Amniotic stem cell (primary cell): ENCODE results near the gene GPATCH2L.
A peak's percentile ranks its signal among the peaks of the same experiment; 100 is the strongest.

Experiments used
- DNase-seq: peaks from one replicate; lab custom pipeline; 2025; lab: John Stamatoyannopoulos, UW

GPATCH2L gene

DNA sequence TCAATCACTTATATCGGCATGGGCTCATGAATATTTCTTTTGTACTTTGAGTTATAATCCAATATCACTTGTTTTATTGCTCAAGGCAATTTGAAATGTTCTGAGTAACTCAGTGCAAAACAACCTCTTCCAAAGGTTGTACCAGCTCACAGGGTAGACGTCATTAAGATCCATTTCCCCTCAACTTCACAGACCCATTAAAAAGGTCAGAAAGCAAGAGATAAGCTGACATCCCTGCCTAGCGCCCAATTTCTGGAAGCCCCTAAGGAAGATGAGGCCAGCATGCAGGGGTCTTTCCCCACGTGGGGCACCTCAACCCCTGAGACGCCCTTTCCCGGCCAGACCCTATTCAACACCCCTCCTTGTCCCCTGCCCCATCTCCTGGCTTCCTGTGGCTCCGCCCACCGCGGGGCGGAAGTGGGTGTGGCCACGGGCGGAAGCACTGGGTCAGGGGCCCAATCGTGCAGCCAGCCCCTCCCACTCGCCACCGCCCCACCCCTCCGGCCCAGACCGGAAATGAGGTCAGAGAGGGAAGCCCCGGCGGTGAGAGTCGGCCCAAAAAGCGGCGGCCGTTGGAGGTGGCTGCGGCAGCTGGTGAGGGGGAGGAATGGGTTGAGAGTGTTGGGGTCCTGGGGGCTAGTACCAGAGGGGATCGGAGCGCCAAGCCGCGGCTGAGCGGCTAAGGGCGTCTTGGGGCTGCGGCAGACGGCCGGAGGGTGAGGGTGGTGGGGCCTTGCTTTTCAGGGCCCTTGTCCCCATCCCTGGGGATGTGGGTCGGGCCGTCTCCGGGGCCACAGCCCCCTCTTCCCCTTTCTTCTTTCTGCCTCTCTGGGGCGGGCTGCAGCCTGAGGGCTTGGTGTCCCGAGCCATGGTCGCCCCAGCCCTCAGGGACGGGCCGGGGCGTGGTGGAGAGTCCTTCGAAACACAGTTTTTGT lies at the start of gene GPATCH2L:
GPATCH2L (plus strand) TSS at position 525 of the 935 bp plus-strand sequence. CDS start 2,442 bp downstream, outside the sequence.
- peak; percentile 54 for DNase-seq

DNA sequence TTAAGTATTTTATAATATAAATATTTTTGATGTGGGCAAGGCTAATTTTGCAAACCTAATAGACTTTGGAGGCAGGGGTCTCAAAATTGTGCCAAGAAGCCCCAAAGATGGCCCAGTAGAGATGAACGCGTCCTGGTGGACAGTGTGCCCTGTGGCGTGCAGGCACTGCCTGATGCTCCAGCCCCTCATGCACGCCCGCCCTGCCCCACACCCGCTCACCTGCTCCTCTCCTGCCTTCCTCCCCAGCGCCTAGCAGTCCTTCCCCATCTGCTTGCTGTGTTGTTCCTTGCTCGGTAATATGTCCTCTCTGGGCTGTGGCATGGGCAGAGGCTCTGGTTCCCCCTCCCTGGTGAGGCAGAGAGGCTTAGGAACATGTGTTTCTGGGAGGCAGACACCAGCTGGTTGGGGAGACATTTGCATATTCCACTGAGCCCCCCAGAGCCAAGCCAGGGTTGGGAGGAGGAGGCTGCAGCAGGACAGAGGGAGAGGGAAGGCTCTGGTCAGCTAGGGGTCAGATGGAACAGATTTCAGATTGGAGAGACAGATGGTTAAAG lies 46.8 kb upstream of the GPATCH2L start:
- no peak for DNase-seq

DNA sequence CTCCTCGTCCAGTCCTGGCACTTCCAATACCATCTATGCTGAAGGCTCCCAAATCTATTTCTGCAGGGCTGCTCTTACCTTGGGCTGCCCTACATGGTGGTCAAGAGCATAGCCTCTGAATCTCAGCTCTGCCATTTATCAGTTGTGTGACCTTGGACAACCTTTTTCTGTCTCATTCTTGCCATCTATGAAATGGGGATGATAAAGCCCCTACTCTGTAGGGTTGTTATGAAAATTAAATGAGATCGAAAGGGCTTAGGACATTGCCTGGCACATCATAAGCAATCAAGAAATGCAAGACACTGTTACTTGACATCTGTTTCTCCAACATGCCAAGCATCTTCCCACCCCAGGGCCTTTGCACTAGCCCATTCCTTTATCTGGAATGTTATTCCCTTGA lies 45.5 kb upstream of the GPATCH2L start:
- no peak for DNase-seq

DNA sequence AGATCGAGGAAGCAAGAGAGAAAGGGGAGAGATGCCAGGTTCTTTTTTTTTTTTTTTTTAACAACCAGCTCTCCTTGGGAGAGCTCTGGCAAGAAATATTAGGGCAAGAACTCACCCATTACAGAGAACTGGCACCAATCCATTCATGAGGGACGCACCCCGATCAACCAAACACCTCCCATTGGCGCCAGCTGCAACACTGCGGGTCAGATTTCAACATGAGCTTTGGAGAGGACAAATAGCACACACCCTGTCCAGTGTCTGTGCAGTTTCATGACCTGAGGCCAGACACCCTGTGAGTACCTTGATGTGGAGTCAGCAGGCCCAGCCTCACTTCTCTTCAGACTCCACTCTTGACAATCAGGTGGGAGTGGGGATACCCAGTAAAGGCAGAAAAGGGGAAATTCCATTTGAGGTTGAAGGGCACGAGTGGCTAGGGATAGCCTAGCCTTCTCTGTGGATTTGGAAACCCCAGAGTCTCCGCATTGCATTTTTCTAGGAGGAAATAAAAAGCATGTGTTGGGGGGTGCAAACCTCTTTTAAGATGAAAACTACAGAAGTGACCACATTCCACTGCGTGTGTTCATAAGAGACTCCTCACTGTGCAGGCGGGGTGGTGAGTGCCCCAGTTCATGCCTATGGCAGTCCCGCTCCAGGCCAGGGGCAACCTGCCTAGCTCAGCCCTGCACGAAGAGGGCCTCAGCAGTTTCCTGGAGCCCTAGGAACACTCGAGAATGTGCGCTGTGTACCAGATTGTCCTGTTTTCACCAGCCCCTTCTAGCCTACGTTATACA lies 42.4 kb upstream of the GPATCH2L start:
- no peak for DNase-seq

- no peak for DNase-seq
These were observed 38.7 kb upstream of the GPATCH2L start for GRCh38 chr14:76112889-76113624.

- DNase-seq: no peak
These were observed 38.0 kb upstream of the GPATCH2L start for GRCh38 chr14:76113691-76114090.

DNA sequence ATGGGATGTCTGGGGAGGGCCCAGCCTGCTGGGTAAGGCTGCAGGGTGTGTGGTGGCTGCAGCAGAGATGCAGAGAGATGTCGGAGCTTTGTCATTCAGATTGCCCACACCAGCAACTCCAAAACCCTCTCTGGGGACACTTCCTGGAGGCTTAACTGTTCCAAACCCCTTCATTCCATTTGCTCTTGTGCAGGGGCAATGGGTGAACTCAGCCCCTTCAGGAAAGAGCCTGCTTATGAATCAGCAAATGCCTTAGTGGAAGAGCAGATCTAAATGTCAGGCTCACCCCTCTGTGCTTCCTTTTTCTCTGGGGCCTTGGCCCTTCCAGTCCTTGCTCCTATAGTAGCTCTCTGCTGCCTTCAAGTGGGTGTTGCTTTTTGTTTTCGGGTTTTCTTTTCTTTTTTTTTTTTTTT lies 36.7 kb upstream of the GPATCH2L start:
- DNase-seq: no peak

DNA sequence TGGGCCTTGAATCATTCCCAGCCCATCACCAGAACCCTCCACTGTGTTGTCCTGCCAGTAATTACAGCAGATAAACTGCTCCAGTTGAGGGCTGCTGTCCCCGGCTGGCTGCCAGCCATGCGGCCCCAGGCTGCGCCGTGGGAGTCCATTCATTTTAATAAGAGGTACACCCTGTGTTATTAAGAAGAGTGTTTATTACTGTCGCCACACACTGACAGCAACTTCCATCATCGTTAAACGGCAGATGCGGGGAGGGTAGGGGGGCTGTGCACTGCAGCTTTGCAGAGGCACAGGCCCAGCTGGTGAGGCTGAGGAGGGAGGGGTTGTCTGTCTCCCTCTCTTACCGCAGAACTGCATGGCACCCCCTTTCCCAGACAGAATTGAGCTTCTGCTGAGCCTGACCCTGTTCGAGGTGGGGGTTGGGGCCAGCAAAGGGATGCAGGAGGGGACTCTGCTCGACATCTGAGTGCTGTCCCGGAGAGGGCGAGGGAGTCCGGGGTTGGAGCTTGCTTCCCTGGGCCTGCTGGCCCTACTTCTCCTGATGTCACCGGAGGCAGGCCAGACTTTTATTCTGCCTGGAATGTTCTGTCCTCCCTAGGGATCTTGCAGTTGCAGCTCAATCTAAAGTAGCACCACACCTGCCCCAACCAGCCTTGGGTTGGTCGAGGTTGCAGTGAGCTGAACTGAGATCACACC lies 33.8 kb upstream of the GPATCH2L start:
- no peak for DNase-seq

DNA sequence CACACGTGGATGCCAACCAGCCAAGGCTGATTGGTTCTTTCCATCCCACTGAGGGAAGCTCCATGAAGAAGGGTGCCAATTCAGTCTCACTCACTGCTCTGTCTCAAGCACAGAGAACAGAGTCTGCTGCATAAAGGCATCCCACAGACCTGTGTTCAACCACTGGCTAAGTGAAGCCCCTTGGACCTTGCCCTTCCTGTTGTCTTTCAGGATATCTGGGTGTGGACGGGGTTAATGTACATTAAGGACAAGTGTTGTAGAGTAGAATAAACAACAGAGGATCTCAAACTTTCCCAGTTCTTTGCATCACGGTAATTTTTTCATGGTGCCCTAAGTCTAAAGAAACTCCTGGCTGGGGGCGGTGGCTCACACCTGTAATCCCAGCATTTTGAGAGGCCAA lies 33.1 kb upstream of the GPATCH2L start:
- DNase-seq: no peak

- no peak for DNase-seq
These were observed 30.5 kb upstream of the GPATCH2L start for GRCh38 chr14:76121089-76121748.

GRCh38 chr14:76123426-76124225 lies 28.1 kb upstream of the GPATCH2L start:
- DNase-seq: no peak

DNA sequence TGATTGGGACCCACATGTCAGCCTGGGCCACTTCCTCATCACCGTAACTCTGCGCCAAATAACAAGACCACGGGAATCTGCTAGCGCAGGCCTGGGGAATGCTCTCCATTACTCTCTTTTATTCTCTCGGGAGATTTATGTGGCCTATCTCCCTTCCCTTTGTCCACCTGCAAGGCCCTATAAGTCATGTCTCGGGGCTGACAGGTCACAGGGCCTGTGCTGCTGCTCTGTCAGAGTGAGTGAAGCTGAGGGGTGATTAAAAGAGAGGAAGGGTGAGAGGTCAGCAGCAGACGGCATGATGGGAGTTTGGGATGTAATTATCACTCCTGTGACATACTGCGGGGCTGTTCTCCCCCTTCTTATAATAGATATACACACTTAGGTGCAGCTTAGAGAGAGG lies 26.2 kb upstream of the GPATCH2L start:
- no peak for DNase-seq

- DNase-seq: no peak
These were observed 25.6 kb upstream of the GPATCH2L start for GRCh38 chr14:76126076-76126475.

DNA sequence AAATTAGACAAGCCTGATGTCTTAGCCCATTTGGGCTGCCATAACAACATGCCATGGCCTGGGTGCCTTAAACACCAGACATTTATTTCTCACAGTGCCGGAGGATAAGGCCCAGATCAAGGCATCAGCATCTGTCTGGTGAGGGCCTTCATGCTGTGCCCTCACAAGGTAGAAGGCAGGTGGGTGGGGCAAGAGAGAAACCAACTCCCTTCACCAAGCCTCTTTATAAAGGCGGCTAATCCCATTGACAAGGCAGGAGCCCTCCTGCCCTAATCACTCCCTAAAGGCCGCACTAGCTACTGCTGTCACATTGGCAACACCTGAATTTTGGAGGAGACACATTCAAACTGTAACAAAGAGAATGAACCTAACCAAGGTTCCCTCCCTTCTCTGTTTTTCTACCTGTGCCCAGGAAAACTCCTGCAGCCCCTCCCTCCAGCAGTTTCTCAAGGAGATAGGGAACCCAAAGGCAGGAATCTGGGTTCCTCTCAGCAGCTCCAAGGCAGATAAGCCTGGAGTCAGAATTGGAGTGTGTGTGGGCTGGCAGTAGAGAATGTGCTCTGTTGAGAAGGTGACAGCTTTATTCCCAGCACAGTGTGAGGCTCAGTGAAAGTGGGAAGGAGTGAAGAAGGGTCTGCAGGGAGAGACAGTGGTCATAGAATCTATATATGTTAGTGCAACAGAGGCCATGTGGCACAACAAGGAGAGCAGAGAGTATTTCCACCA lies 21.7 kb upstream of the GPATCH2L start:
- no peak for DNase-seq

GRCh38 chr14:76131071-76131965 lies 20.4 kb upstream of the GPATCH2L start:
- no peak for DNase-seq

- DNase-seq: no peak
These were observed 18.6 kb upstream of the GPATCH2L start for GRCh38 chr14:76133103-76133502.

DNA sequence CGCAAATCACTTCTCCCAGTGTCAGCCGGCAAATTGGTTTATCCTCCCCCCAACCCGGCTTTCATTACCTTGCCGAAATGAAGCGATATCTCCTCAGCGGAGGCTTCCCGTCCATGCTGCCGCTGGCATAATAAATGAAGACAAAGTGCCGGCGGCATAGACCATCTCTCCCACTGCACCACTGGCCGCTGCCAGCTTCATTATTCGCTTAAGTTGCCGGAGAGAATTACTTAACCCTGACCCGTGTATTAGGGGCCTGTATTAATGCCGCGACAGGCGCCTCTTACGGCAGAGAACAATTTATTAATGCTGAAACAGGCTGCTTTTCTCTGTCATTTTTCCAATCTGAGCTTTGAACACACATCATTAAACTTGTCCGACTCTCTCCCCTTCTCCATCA lies 17.5 kb upstream of the GPATCH2L start:
- no peak for DNase-seq

DNA sequence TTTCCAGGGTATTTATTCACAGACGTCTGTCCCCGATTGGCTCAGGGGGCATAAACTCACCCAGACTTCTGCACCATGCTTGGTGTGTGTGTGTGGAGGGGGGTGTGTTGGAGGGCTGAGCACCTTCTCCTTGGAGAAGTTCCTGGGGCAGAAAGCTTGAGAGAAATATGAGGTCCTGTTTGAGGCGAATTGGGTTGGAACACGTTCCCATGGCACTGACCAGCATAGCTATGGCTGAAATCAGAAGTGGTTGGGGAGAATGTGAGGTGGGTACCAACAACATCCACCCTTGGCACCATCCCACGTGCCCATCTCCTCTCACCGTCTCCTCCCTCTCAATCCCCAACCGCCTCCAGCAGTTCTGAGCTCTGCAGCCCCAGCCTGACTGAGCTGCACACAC lies 16.0 kb upstream of the GPATCH2L start:
- DNase-seq: no peak
